Neural progenitor cell (in vitro differentiated cells): ENCODE data around the gene LGR6. TPM values are rescaled to one million over a fixed set of nuclear protein-coding genes. Genes with fewer than 3 reads are reported as not detected.

Experiments used
- DNase-seq: peaks from one replicate; pipeline ENCODE4 v3.0.0-alpha.2; 2016; ENCODE audit warnings: low spot score
- H2AFZ ChIP-seq: fragments of 200-600 bp; sonication (generic); replicated peaks from 2 replicates; pipeline ENCODE4 v1.6.1; 2016; ENCODE audit warnings: antibody characterized with exemption
- H3F3A ChIP-seq: fragments of 200-600 bp; sonication (generic); 2 replicates; pipeline ENCODE4 v1.6.1; 2016; ENCODE audit warnings: antibody characterized with exemption, low read depth
- H3K27ac ChIP-seq: fragments of 200-600 bp; sonication (generic); 2 replicates; pipeline ENCODE4 v1.5.1; 2016; ENCODE audit warnings: mild to moderate bottlenecking
- H3K27me3 ChIP-seq: fragments of 200-600 bp; sonication (generic); 2 replicates; pipeline ENCODE4 v1.6.1; 2016; ENCODE audit warnings: mild to moderate bottlenecking, moderate library complexity
- H3K36me3 ChIP-seq: fragments of 200-600 bp; sonication (generic); 2 replicates; pipeline ENCODE4 v1.5.1; 2016
- H3K4me1 ChIP-seq: fragments of 200-600 bp; sonication (generic); 2 replicates; pipeline ENCODE4 v1.6.1; 2016; ENCODE audit warnings: mixed run types
- H3K4me2 ChIP-seq: fragments of 200-600 bp; sonication (generic); 2 replicates; pipeline ENCODE4 v1.6.1; 2016
- H3K4me3 ChIP-seq: fragments of 200-600 bp; sonication (generic); 2 replicates; pipeline ENCODE4 v1.5.1; 2016
- H3K79me2 ChIP-seq: fragments of 200-600 bp; sonication (generic); 2 replicates; pipeline ENCODE4 v1.6.1; 2016; ENCODE audit warnings: low read depth
- H3K9ac ChIP-seq: fragments of 200-600 bp; sonication (generic); 2 replicates; pipeline ENCODE4 v1.6.1; 2016
- H3K9me3 ChIP-seq: fragments of 200-600 bp; sonication (generic); 2 replicates; pipeline ENCODE4 v1.5.1; 2016; ENCODE audit warnings: low read depth
- H4K20me1 ChIP-seq: fragments of 200-600 bp; sonication (generic); 2 replicates; pipeline ENCODE4 v1.6.1; 2016; ENCODE audit warnings: low read depth
- H3K27ac Mint-ChIP-seq: 3 replicates; pipeline ENCODE4 v1.8.0; 2021; ENCODE audit warnings: mixed read lengths
- H3K27me3 Mint-ChIP-seq: 2 replicates; pipeline ENCODE4 v1.8.0; 2022; ENCODE audit warnings: low read depth, mild to moderate bottlenecking, inconsistent platforms, moderate library complexity, mixed read lengths; ENCODE audit not compliant: insufficient read depth
- H3K36me3 Mint-ChIP-seq: 3 replicates; pipeline ENCODE4 v1.8.0; 2021; ENCODE audit warnings: mixed read lengths
- H3K4me1 Mint-ChIP-seq: 3 replicates; pipeline ENCODE4 v1.8.0; 2021; ENCODE audit warnings: mixed read lengths
- H3K4me3 Mint-ChIP-seq: 3 replicates; pipeline ENCODE4 v1.8.0; 2021; ENCODE audit warnings: mild to moderate bottlenecking, moderate library complexity, mixed read lengths
- H3K9me3 Mint-ChIP-seq: 3 replicates; pipeline ENCODE4 v1.8.0; 2020; ENCODE audit warnings: mixed read lengths
- EZH2 ChIP-seq: fragments of 200-600 bp; sonication (generic); IDR thresholded peaks from 2 replicates; pipeline ENCODE4 v1.6.1; 2017; ENCODE audit warnings: antibody characterized with exemption, mild to moderate bottlenecking, moderate library complexity
- EZH2phosphoT487 ChIP-seq: fragments of 200-600 bp; sonication (generic); IDR thresholded peaks from 2 replicates; pipeline ENCODE4 v1.6.1; 2017; ENCODE audit warnings: antibody characterized with exemption
- total RNA-seq: library from RNA; depleted of rRNA; stranded (reverse); fragments of >200 nt; gene quantifications from 2 replicates; pipeline ENCODE4 v1.2.3, GENCODE V29; 2015; ENCODE audit warnings: low replicate concordance
- TF ChIP-seq, protein P1 (sequence below): fragments of 200-600 bp; sonication (generic); IDR thresholded peaks from 2 replicates; pipeline ENCODE4 v1.5.1; 2017; ENCODE audit warnings: antibody characterized with exemption, mild to moderate bottlenecking

Gene LGR6
- total RNA-seq, 1 donor from 2014 or later: not detected

DNA sequence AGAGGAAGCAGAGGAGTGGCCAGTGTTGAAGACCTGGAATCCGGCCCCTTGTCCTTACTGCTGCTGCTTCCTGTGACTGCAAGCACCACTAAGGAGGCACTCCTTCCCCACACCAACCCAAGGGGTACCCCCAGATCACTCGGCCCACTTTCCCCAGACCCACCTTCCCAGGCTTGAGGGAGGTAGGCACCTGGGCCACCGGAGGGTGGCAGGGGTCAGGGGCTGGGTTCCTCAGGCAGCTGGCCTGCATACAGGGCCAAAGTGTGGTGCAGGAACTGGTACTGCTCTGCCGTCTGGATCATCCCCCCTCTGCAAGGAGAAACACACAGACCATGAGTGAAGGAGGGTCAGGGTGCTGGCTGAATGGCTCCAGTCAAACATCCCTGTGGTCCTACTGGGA lies 45.2 kb upstream of the LGR6 start:
- H3K36me3 Mint-ChIP-seq: no peaks in the 10 kb centered on the region
- Histone ChIP-seq H3K27ac (no peak overlapping the region), H3K27me3 (peaks cover 15% of the 10 kb centered on the region), H3F3A (peaks cover 9% of the 10 kb centered on the region), H4K20me1 (peaks cover 2% of the 10 kb centered on the region), H2AFZ (no peak overlapping the region), H3K4me1 (peaks cover under 1% of the 10 kb centered on the region), H3K4me3 (no peak overlapping the region), H3K36me3 (no peaks in the 10 kb centered on the region), H3K79me2 (peaks cover 7% of the 10 kb centered on the region), H3K9ac (no peak overlapping the region), H3K4me2 (no peak overlapping the region), H3K9me3 (no peaks in the 10 kb centered on the region)
- TF ChIP-seq EZH2phosphoT487 (no peak), EZH2 (no peak)
- TF ChIP-seq, protein P1, sequence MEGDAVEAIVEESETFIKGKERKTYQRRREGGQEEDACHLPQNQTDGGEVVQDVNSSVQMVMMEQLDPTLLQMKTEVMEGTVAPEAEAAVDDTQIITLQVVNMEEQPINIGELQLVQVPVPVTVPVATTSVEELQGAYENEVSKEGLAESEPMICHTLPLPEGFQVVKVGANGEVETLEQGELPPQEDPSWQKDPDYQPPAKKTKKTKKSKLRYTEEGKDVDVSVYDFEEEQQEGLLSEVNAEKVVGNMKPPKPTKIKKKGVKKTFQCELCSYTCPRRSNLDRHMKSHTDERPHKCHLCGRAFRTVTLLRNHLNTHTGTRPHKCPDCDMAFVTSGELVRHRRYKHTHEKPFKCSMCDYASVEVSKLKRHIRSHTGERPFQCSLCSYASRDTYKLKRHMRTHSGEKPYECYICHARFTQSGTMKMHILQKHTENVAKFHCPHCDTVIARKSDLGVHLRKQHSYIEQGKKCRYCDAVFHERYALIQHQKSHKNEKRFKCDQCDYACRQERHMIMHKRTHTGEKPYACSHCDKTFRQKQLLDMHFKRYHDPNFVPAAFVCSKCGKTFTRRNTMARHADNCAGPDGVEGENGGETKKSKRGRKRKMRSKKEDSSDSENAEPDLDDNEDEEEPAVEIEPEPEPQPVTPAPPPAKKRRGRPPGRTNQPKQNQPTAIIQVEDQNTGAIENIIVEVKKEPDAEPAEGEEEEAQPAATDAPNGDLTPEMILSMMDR: no peak
- DNase-seq: no peak
- no peak overlapping the region for H3K27ac Mint-ChIP-seq
- no peaks in the 10 kb centered on the region for H3K9me3 Mint-ChIP-seq
- peaks cover 10% of the 10 kb centered on the region for H3K27me3 Mint-ChIP-seq
- no peak overlapping the region for H3K4me3 Mint-ChIP-seq
- H3K4me1 Mint-ChIP-seq: peaks cover 9% of the 10 kb centered on the region

DNA sequence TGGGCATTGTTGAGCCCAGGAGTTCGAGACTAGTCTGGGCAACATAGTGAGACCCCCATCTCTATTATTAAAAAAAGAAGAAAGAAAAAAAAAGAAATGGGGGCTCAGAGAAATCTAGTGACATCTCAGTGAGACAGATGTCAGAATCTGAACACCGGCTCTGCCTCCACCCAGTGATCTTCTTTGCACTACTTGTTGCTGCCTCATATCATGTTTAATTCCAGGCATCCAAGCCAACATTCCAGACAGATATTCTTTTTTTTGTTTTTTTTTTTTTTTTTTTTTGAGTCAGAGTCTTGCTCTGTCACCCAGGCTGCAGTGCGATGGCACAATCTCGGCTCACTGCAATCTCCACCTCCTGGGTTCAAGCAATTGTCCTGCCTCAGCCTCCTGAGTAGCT lies 44.0 kb upstream of the LGR6 start:
- Histone ChIP-seq H4K20me1 (no peaks in the 10 kb centered on the region), H3F3A (peaks cover 9% of the 10 kb centered on the region), H3K4me3 (no peak overlapping the region), H3K27me3 (peaks cover 15% of the 10 kb centered on the region), H3K4me1 (no peaks in the 10 kb centered on the region), H3K27ac (no peak overlapping the region), H3K9me3 (no peaks in the 10 kb centered on the region), H3K4me2 (no peak overlapping the region), H2AFZ (no peak overlapping the region), H3K9ac (no peak overlapping the region), H3K79me2 (no peaks in the 10 kb centered on the region), H3K36me3 (no peaks in the 10 kb centered on the region)
- peaks cover 10% of the 10 kb centered on the region for H3K27me3 Mint-ChIP-seq
- H3K36me3 Mint-ChIP-seq: no peaks in the 10 kb centered on the region
- H3K27ac Mint-ChIP-seq: no peak overlapping the region
- TF ChIP-seq, protein P1: no peak
- TF ChIP-seq EZH2: no peak
- TF ChIP-seq EZH2phosphoT487: no peak
- H3K4me3 Mint-ChIP-seq: no peak overlapping the region
- H3K4me1 Mint-ChIP-seq: peaks cover 7% of the 10 kb centered on the region
- DNase-seq: no peak
- H3K9me3 Mint-ChIP-seq: no peaks in the 10 kb centered on the region

DNA sequence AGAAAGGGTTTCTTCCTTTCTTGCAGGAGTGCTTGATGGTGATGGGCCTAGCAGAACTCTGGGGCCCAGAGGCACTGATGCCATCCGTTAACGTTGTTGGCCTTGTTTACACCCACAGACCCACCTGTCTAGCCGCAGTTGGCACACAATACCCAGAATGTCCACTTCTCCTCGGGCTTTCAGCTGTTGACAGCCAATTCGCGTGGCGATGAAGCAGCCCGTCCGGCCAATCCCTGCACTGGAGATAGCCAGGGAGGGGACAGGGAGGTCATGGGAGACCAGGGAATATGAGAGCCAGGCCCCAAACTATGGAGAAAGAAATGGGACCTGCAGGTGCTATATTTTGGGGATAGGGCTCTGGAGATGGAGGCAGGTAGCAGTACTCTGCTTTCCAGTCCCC lies 43.4 kb upstream of the LGR6 start:
- peaks cover 10% of the 10 kb centered on the region for H3K27me3 Mint-ChIP-seq
- peaks cover 10% of the 10 kb centered on the region for H3K4me1 Mint-ChIP-seq
- Histone ChIP-seq H2AFZ (no peak overlapping the region), H4K20me1 (no peaks in the 10 kb centered on the region), H3K4me3 (no peak overlapping the region), H3K9me3 (no peaks in the 10 kb centered on the region), H3K4me1 (no peaks in the 10 kb centered on the region), H3K36me3 (no peaks in the 10 kb centered on the region), H3K27me3 (peaks cover 9% of the 10 kb centered on the region), H3K9ac (no peak overlapping the region), H3K27ac (no peak overlapping the region), H3K4me2 (no peak overlapping the region), H3K79me2 (no peaks in the 10 kb centered on the region), H3F3A (peaks cover 4% of the 10 kb centered on the region)
- no peaks in the 10 kb centered on the region for H3K36me3 Mint-ChIP-seq
- no peaks in the 10 kb centered on the region for H3K9me3 Mint-ChIP-seq
- TF ChIP-seq EZH2phosphoT487 (no peak), EZH2 (no peak)
- TF ChIP-seq, protein P1: no peak
- DNase-seq: no peak
- H3K27ac Mint-ChIP-seq: no peak overlapping the region
- no peak overlapping the region for H3K4me3 Mint-ChIP-seq
